Measurements from ENCODE around the gene NRXN3. TPM values are rescaled to one million over a fixed set of nuclear protein-coding genes. Genes with fewer than 3 reads are reported as not detected.

The NRXN3 gene
- total RNA-seq, 1 donor from 2014 or later: 38.1 TPM

GRCh38 chr14:78164226-78164853 lies 5.8 kb upstream of the NRXN3 start:
- intact Hi-C loops (cut with DNase I): no loop called here
- DNase-seq (ENCODE audit: low spot score): no peak
- ATAC-seq: no peak

DNA sequence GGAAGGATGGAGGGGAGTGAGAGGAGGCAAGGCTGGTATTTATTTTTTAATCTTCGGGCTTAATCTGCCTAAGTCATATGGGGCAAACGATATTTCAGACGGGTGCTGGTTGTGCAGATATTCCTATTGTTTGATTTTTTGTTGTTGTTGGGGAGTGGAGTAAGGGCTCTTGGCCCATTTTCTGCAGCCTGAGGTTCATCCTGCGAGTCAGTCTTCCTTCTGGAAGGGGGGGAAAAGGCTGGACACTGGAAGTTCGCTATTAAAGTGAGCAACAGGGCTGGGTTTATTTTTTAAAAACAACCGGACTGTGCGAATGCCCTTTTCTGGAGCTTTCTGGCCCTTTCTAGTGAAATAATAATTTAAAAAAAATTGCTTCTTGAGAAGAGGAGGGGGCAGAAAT lies 2.3 kb downstream of the NRXN3 start:
- DNase-seq (ENCODE audit: low spot score) (no peak), ATAC-seq (no peak)
- intact Hi-C loops (cut with DNase I): no loop called here

DNA sequence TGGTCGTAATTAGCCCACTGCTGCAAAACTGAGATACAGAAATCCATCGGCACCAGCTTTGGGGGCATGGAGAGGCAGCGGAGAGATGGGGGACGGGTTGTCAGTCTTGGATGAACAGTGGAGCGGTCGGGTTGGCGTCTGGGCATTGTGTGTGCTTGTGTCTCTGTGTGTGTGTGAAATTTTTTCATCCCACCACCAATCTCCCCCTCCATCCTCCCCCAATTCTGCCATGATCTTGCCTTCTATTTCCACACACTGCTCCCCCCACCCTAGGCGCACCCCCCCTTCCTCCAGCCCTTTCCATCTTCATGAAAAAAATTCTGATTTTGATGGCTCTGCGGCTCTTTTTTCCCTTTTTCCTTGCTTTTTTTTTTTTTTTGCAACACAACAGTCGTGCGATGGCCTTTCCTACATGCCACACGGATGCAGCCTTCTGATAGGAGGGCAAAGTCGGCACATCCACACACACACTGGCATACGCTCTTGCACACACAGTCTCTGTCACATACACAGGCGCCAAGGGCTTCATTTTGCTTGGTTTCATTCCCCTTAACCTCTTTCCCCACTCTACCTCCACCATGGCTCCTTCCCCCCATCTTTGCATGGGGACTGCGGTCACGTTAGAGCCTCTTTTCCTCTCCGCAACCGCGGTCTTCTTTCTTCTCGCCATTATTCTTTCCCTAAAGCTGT lies 3.3 kb downstream of the NRXN3 start:
- ATAC-seq: no peak
- intact Hi-C loops (cut with DNase I): no loop called here

GRCh38 chr14:78175412-78175811 lies 5.2 kb downstream of the NRXN3 start:
- intact Hi-C loops (cut with DNase I): no loop called here
- DNase-seq (ENCODE audit: low spot score): no peak
- ATAC-seq: no peak

More for the DNA sequence above, 3.3 kb downstream of the NRXN3 start:
- DNase-seq (ENCODE audit: low spot score): no peak

DNA sequence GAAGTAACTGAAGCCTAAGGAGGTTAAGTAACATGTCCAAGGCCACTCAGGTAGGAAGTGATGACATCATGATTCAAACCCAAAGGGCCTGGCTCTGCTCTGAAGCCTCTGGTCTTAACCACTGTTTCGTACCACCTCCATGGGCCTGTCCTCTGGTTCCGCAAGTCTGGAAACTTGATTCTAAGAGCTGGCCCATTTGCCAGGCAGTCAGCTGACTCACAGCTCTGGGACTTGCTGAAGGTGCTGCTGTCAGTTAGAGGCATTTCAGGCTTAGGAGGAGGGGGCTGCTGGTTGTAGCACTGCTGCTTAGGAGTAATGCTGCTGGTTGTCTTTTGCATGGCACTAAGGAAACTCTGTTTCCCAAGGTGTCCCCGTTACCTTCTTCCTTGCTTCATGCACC lies 7.9 kb downstream of the NRXN3 start:
- intact Hi-C loops (cut with DNase I): no loop called here
- ATAC-seq: no peak
- DNase-seq (ENCODE audit: low spot score): no peak

DNA sequence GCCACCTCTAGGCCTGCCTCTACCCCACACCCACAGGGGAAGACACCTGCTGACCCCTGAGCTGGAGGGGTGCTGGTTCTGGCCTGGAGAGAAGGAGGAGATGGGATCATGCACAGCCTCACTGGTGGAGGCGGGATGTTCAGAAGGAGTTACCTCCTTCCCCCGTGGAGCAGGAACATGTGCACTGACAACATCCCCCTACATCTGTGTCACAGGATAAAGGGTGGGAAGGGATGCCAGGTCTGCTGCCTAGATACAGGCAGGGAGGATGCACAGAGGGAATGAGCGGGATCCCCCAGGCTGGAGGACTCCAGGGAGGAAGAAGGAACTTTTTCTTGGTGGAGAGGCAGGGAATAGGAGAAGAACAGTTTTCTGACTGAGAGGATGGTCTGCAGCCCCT lies 8.8 kb downstream of the NRXN3 start:
- no peak for ATAC-seq
- DNase-seq (ENCODE audit: low spot score): no peak
- intact Hi-C loops (cut with DNase I): no loop called here

GRCh38 chr14:78181270-78181669 lies 11.1 kb downstream of the NRXN3 start:
- no peak for ATAC-seq
- intact Hi-C loops (cut with DNase I): no loop called here
- DNase-seq (ENCODE audit: low spot score): no peak

- intact Hi-C loops (cut with DNase I): no loop called here
- no peak for ATAC-seq
- no peak for DNase-seq (ENCODE audit: low spot score)
These were observed 12.5 kb downstream of the NRXN3 start for GRCh38 chr14:78182722-78183121.

- intact Hi-C loops (cut with DNase I): no loop called here
- no peak for DNase-seq (ENCODE audit: low spot score)
- no peak for ATAC-seq
These were observed 14.0 kb downstream of the NRXN3 start for GRCh38 chr14:78184157-78184556.

- intact Hi-C loops (cut with DNase I): no loop called here
- DNase-seq (ENCODE audit: low spot score): no peak
- no peak for ATAC-seq
These were observed 16.1 kb downstream of the NRXN3 start for GRCh38 chr14:78186277-78186676.

DNA sequence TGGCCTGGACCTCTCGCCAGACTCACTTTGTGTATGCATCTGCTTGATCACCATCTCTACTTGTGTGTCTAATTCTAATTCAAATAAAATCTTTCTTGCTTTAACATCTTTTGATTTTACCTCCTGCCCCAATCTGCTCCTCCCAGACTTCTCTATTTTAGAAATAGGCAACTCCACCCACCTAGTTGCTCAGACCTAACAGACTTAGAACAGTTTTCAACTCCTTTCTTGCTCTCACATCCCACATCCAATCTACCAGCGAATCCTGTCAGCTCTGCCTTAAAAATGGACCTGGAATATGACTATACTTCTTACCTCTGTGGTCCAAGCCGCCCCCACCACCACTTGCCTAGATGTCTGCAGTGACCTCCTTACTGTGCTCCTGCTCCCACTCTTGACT lies 18.7 kb downstream of the NRXN3 start:
- no peak for ATAC-seq
- intact Hi-C loops (cut with DNase I): no loop called here
- DNase-seq (ENCODE audit: low spot score): no peak

DNA sequence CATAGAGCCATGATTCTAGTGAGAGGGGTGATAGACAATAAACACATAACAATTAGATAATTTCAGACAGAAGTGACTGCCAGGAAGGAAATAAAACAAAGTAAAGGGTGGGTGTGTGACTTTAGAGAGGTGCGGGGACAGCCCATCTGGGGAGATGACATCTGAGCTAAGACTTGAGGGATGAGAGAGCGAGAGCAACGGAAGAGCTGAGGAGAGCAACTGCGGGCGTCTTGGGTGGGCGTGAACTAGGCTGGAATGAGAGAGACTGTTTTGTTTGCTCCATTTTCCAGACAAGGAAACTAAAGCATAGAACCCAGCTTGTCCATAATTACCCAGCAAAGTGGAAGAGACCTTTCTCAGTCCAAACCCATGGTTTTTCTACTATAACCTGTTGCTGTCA lies 25.3 kb downstream of the NRXN3 start:
- intact Hi-C loops (cut with DNase I): no loop called here
- DNase-seq (ENCODE audit: low spot score): no peak
- ATAC-seq: no peak

GRCh38 chr14:78196323-78196722 lies 26.1 kb downstream of the NRXN3 start:
- DNase-seq (ENCODE audit: low spot score): no peak
- ATAC-seq: no peak
- intact Hi-C loops (cut with DNase I): no loop called here

DNA sequence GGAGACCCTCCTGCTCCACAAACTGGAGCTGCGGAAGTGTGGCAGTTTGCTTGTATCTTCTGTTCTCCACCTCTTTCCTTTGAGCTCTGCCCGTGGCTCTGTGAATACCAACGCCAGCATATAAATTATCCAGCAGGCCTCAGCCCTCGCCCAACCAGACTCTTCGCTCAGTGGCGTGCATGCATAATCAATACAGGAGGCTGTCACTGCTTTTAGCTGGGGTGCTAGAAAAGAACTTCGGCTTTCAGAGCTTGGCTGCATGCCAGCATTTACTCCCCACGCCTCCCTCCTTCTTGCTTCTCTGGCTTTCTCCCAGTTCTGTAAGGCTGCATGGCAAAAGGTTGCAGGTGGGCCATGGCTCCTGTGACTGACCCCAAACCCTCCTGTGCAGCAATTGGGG lies 26.9 kb downstream of the NRXN3 start:
- intact Hi-C loops (cut with DNase I): no loop called here
- no peak for ATAC-seq
- DNase-seq (ENCODE audit: low spot score): no peak

- intact Hi-C loops (cut with DNase I): no loop called here
- ATAC-seq (no peak), DNase-seq (ENCODE audit: low spot score) (no peak)
These were observed 32.0 kb downstream of the NRXN3 start for GRCh38 chr14:78202163-78202562.

DNA sequence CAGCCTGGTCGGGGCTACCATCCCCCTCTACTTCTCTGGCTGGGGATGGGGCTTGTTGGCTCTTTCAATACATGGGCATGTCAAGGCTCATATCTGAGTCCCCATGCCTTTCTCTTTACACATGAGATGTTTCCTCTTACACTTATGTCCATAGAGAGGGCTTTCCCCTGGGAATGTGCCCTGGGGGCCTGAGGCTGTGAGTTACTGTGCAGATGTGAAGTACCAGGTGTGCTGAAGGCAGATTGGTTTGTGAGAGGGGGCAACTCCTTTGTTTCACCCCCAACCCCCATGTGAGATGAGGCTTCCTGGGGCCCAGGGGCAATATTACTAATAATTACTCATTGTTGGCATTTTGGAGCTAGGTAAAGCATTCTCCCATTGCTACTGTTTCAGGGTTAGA lies 32.8 kb downstream of the NRXN3 start:
- no peak for DNase-seq (ENCODE audit: low spot score)
- intact Hi-C loops (cut with DNase I): no loop called here
- no peak for ATAC-seq

GRCh38 chr14:78207414-78207813 lies 37.2 kb downstream of the NRXN3 start:
- no peak for ATAC-seq
- intact Hi-C loops (cut with DNase I): no loop called here

GRCh38 chr14:78220273-78220672 lies 50.1 kb downstream of the NRXN3 start:
- intact Hi-C loops (cut with DNase I): no loop called here
- no peak for ATAC-seq

More at GRCh38 chr14:78207414-78207813, 37.2 kb downstream of the NRXN3 start:
- no peak for DNase-seq (ENCODE audit: low spot score)

GRCh38 chr14:78222746-78223145 lies 52.6 kb downstream of the NRXN3 start:
- intact Hi-C loops (cut with DNase I): no loop called here
- ATAC-seq (no peak), DNase-seq (ENCODE audit: low spot score) (no peak)

More at GRCh38 chr14:78220273-78220672, 50.1 kb downstream of the NRXN3 start:
- DNase-seq (ENCODE audit: low spot score): no peak

GRCh38 chr14:78227248-78228077 lies 57.3 kb downstream of the NRXN3 start:
- ATAC-seq: no peak
- intact Hi-C loops (cut with DNase I): no loop called here
- no peak for DNase-seq (ENCODE audit: low spot score)

All from sciatic nerve (tissue), 2 donors.